HG03558 (cell line): ENCODE measurements around the gene TECTB.

Source experiments
- ATAC-seq: cut with Tn5 transposase; IDR thresholded peaks from one replicate; pipeline ENCODE4 v1.9.1; 2021; ENCODE audit warnings: moderate number of reproducible peaks; ENCODE audit not compliant: unreplicated experiment; ENCODE audit errors: extremely low read depth

The TECTB gene

DNA sequence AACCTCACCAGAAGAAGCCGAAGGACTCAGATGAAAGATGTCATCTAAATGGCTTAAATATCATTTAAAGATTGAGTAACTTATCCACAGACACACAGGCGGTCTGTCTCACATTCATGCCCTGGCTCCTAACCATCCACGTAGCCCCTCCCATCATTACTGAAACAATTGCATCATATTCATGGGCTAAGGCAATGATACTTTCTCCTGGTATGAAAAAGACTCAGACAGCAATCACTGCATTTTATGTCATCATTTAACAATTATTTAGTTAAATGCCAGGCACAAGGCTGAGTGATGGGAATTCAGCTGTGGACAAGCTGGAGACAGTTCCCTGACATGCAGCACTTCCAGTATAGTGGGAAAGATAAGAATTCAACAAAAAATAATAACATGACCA, 11.2 kb upstream of the TECTB start:
- no peak for ATAC-seq

DNA sequence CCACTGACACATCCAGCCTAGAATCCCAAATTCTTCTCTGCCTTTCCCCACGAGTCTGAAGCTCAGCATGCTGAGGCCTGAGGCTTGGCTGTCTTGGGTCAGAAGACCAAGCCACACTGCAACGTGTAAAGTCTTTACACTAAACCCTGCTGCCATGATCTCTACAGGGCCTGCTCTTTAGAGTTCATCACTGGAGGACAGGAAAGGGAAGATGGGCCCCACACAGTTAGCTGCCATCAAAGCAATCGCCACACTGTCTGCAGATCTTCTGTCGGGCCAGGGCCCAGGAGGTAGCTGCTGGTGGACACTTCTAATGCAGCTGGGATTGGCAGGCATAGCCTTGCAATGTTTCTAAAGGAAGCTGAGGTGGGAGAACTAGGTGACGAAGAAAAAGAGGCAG, 8.4 kb upstream of the TECTB start:
- ATAC-seq = no peak

DNA sequence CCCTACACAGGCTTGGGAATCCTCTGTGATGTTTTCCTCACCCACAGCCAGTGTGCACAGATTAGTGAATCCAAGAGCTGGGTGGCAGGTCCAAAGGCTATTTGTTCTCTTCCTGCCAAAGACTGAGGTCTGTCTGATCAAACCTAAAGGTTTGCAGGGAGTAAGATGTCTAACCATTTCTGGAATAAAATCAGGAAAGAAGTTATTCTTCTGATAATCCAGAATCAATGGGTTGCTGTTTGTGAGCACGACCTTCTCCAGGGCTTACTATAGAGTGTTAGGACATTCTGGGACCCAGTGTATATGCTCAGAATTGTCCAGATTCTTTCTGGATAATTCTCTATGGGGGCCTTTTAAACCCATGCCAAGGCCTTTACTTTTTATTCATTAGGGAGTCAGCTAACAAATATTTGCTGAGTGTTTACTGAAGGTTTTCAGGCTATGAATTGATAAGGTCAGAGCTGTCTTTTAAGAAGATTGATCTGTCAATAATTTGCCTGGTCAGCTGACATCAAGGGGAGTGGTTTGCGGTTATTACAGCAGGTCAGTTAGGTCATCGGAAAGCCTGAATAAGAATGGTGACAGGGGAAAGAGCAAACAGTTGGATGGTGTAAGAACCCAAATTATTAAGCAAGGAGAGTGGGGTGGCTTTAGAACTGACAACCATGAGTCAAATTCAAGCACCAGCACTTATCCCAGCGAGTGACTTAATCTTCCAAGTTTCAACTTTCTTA, 7.5 kb upstream of the TECTB start:
- ATAC-seq = no peak

DNA sequence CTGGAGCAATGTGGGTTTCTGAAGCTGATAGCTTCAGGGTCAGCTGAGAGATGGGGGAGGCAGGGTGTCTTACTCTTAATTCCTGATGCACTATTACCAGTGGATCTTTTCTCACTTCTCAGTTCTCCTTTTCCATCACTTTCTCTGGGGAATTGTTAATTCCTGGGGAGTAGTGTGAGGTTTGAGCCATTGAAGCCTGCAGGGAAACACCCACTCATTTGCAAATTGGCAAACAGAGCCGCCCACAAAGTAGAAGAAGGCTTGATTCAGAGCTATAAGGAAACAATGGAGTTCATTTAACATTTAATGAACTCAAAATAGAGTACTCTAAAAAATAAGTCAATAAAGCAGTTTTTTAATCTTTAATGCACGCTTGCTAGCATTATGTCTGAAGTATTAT, 4.3 kb upstream of the TECTB start:
- ATAC-seq = no peak

DNA sequence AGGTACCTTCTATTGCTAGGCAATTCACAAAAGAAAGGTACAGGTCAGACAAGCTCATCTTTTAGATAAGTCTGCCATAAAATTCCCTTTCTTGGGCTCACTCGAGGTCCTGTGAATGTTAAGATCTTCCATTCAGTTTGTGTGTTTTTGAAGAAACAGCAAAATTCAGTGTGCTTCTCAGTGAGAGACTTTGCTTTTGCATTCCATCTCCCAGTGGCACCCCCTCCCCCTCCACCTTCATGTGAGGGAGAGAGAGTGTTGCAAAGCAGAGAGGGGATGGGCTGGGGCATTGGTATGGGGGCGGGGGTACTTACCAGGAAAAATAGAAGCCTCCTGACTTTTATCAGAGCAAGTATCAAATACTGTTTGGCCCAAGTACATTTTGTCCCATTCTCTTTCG, 3.8 kb upstream of the TECTB start:
- ATAC-seq = no peak

- ATAC-seq = no peak
These were observed 2.8 kb upstream of the TECTB start for GRCh38 chr10:112280205-112280921.

DNA sequence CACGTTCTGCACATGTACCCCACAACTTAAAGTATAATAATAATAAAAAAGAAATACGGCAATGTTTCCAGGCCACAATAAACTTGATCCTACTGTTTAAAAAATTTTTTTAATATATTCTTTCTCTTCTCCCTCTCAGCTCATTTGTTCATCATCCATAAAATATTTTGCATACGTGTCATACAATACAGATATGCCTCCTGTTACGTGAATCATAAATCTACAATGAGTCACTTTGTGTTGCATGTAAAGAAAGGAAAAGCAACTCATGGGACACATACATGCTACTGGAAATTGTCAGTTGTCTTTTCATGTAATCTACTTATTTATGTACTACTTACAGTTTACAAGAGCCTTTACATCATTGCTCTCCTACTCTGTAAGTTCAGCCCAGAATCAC, 1.1 kb upstream of the TECTB start:
- ATAC-seq = no peak

GRCh38 chr10:112286837-112287818, 3.9 kb downstream of the TECTB start:
- ATAC-seq = no peak

DNA sequence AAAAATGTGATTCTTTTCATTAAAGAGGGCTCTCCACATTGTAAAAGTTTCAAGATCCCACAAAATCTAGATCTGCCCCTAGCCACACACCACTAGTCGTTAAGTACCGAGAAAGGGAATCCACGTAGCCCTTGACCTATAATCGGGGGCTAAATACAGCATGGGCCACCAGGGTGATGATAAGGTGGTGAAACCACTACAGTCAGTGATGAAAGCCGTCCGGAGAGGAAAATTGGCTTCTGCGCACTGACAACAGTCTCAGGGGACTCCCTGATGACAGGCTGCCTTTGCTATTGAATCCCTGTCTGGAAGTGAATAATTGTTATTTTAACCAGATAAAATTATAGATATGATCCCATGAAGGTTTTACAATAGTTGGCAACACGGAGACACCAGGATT, 4.6 kb downstream of the TECTB start:
- no peak for ATAC-seq

DNA sequence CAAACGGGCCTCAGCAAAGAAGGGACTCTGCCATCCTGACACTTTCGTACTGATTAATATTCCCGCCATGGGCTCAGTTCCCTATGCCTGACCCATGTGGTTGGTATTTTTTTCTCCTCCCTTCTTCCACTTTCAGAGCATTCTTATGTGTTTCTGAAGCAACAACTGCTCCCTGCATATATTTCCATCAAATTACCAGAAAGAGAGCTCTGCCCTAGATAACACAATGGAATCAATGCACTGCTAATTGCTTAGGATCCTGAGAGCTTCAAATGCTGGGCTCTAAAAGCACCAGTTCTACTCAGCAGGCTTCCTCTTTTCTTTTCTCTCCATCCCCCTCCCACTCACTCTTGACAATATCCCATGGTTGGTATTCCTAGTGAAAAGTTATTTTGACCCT, 5.3 kb downstream of the TECTB start:
- no peak for ATAC-seq

DNA sequence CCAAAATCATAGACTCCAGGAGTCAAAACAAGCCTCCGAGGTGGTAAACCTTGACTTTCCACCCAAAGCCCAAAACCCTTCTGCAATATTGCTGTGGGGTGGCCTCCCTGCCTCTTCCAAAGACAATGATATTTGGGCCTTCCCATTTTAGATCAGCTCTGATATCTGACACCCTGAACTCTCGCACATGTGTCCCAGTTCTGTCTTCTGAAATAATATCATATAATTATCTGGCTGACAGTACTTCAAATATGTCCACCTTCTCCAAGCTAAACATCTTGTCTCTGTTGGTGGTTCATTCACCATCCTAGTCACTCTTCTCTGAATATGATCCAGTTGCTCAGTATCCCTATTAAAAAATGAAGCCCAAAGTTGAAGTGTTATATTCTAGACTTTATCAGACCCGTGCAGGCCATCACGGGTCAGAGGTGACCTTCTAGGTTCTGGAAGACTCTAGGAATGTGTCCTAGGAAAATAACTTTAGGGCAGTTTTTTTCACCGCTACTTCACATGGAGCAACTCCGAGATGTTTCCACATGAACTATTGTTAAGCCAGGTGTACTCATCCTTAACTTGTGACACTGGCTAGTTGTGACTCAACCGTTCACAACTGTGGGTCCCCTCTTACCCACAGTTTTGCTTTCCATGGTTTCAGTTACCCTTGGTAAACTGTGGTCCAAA, 6.3 kb downstream of the TECTB start:
- no peak for ATAC-seq

DNA sequence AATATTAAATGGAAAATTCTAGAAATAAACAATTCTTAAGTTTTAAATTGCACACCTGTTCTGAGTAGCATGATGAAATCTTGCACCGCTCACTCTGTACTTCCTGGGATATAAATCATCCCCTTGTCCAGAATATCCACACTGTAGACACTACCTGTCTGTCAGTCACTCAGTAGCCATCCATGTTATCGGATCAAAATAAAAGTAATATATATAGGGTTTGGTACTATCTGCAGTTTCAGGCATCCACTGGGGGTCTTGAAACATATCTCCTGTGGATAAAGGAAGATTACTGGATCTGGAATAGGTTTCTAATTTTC, 6.8 kb downstream of the TECTB start:
- ATAC-seq = no peak

- no peak for ATAC-seq
These were observed 11.0 kb downstream of the TECTB start for GRCh38 chr10:112294169-112294568.

DNA sequence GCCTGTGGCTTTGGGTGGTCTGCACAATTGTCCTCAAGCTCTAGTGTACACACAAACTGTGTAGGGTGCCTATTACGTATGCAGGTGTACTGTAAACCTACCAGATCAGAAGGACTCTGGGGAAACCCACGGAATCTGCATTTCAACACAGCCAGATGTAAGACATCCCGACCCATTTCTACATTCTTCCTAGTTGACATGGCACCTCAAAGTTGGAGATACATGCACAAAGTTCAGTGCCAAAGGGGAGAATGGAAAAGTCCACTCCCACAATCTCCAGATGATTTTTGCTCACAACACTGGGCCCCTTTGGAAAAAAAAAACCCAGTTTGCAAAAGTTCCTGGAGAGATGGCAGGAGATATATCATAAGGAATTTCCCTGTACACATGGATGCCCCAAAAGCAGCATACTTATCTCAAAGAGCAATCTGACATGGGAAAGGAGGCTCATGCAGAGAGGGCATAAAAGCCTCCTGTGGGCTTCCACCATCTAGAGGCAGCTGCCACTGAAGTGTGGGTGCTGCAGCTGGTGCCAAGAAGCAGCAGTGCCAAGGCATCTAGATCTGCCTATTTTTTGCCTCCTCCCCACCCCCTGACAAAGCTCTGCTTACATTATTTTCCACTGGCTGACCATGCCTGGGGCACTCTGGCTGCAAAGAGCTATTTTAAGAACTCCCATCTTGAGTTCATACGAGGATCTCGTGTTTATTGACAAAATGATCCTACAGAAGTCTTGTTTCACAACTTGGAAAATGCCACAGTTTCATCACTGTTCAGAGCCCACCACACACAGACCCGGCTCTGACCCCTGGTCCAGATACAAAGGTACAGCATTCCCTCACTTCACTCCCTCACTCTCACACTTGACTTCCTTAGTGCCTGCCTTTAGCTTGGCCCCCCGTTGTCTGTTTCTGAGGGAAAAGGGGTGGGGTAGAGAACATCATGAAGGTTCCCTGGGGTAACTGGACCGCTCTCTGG, 12.9 kb downstream of the TECTB start:
- no peak for ATAC-seq

DNA sequence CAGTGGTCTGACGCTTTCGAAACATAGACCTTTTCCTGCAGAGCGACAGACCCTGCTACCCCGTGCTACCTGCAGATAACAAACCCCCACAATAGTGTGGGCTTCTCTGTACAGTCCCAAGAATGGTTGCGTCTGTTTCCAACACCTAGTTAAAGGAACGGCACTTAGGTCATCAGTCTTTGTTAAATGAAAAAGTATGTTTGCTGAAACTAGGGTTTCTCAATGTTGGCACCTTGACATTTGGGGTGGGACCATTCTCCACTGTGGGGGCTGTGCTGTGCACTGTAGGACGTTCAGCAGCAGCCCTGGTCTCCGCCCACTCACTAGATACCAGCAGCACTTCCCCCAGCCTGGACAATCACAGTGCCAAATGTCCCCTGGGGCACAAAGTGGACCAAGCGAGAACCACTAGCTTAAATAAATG, 13.7 kb downstream of the TECTB start:
- ATAC-seq = no peak

- no peak for ATAC-seq
These were observed 15.4 kb downstream of the TECTB start for GRCh38 chr10:112298581-112298980.

DNA sequence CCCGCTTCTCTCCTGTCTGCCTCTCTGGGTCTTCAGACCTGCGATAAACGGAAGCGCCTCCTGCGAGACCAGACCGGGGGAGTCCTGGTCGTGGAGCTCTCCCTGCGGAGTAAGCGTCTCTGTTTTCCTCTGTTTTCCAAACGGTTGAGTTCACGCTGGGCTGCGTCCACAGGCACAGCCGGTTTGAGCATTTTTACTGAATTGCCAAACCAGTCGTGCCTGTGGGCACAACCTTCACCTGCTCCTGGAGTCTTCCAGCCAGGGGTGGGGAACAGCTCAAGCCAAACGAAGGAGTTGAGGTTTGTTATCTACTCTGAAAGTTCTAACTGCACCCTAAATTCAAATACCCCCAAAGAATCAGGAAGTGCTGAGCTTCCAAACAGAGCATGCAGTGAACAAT, 16.3 kb downstream of the TECTB start:
- ATAC-seq = no peak

DNA sequence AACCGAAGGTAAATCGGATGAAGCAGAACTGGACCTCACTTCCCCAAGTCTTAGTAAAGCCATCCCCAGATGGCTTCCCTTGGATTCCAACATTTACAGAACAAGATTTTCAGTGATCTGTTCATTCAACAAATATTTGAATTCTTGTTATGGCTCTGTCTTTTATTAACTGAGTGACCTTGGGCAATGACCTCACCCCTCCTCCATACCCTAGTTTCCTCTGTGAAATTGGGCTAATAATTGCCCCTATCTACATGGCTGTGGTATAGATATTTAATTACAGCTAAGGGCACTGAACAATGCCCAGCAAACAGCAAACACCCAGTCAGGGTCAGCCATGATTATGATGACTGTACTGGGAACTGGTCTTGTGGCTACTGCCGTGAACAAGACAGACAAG, 19.1 kb downstream of the TECTB start:
- no peak for ATAC-seq

DNA sequence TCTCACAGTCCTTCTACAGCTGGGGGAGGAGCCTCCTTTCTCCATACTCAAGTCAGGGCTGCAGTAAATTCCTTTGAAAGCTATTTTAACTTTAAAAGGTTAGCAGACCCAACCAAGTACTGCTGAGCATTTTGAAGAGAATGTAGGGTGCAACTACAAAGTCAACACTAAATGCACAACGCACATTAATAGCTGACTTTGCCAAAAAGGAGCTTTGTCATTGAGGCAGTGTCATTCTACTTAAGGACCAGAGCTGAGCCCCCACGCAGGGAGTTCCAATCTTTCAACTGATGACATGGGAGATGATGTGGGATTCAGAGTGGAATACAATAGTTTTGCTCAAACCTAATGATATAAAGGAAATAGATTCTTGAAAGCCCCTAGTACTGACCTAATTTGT, 20.3 kb downstream of the TECTB start:
- no peak for ATAC-seq
